ENCODE data around the gene RGSL1. TPM values are rescaled to one million over a fixed set of nuclear protein-coding genes. Genes with fewer than 3 reads are reported as not detected.
A peak's percentile ranks its signal among the peaks of the same experiment; 100 is the strongest.

RGSL1 gene
- polyA plus RNA-seq, 3 donors, result not detected

GRCh38 chr1:182441719-182442118, 8.2 kb upstream of the RGSL1 start:
- Histone ChIP-seq H3K4me1 (ENCODE audit: control insufficient read depth in 1 of 2, insufficient read depth in 2 of 2, low read length in 2 of 2) (no peaks in the 10 kb centered on the region), H3K9ac (ENCODE audit: insufficient read depth, low read length, poor library complexity, severe bottlenecking) (no peak overlapping the region), H3K36me3 (replicated peaks in 1 of 2; ENCODE audit: control insufficient read depth in 1 of 2, insufficient read depth in 2 of 2, low read length in 2 of 2) (no peaks in the 10 kb centered on the region), H3K79me2 (ENCODE audit: insufficient read depth, low read length) (no peaks in the 10 kb centered on the region), H2AFZ (ENCODE audit: insufficient read depth, low read depth, low read length, poor library complexity, severe bottlenecking) (no peak overlapping the region), H3K27ac (ENCODE audit: low read depth in 1 of 2, low read length in 2 of 2) (no peak overlapping the region), H3K4me2 (replicated peaks; ENCODE audit: extremely low read depth, low read length, poor library complexity, severe bottlenecking) (no peak overlapping the region), H4K20me1 (ENCODE audit: insufficient read depth, low read length) (no peaks in the 10 kb centered on the region), H3K27me3 (ENCODE audit: control insufficient read depth in 2 of 2, insufficient read depth in 2 of 2, low read length in 2 of 2) (no peaks in the 10 kb centered on the region), H3K4me3 (replicated peaks in 1 of 3; ENCODE audit: low read depth in 2 of 3, low read length in 3 of 3) (no peak overlapping the region), H3K9me3 (replicated peaks in 1 of 2; ENCODE audit: control insufficient read depth in 1 of 2, insufficient read depth in 1 of 2, low read length in 2 of 2) (peaks cover 10% of the 10 kb centered on the region in 2 donors)
- DNase-seq, result no peak
- no peak for TF ChIP-seq CTCF (IDR thresholded peaks at IDR 0.05)
- Mint-ChIP-seq H3K27ac (peak overlapping the region in 1 of 7 donors; percentile 66), H3K27me3 (ENCODE audit: low read depth in 3 of 3) (peaks cover 2 to 4% (median 2%) of the 10 kb centered on the region in 3 donors), H3K36me3 (no peaks in the 10 kb centered on the region), H3K4me1 (peaks cover 4% of the 10 kb centered on the region), H3K9me3 (peaks cover 8 to 15% (median 12%) of the 10 kb centered on the region in 7 donors), H3K4me3 (no peak overlapping the region)
- intact Hi-C loops (cut with micrococcal nuclease), result loop anchor here (10.0 kb wide), 1 partner anchor 343 kb away; the partner anchor contains the start of gene NPL (in 2 of the 2)
- 100% methylated on average over 2 of the region's 3 CpGs for WGBS (ENCODE audit: insufficient coverage)

- WGBS (ENCODE audit: insufficient coverage), result 100% methylated on average over 1 of the region's 1 CpG
- Histone ChIP-seq H3K9ac (ENCODE audit: insufficient read depth, low read length, poor library complexity, severe bottlenecking) (no peak overlapping the region), H2AFZ (ENCODE audit: insufficient read depth, low read depth, low read length, poor library complexity, severe bottlenecking) (no peak overlapping the region), H3K4me1 (ENCODE audit: control insufficient read depth in 1 of 2, insufficient read depth in 2 of 2, low read length in 2 of 2) (no peaks in the 10 kb centered on the region), H3K27ac (ENCODE audit: low read depth in 1 of 2, low read length in 2 of 2) (no peak overlapping the region), H3K36me3 (replicated peaks in 1 of 2; ENCODE audit: control insufficient read depth in 1 of 2, insufficient read depth in 2 of 2, low read length in 2 of 2) (no peaks in the 10 kb centered on the region), H3K27me3 (ENCODE audit: control insufficient read depth in 2 of 2, insufficient read depth in 2 of 2, low read length in 2 of 2) (no peaks in the 10 kb centered on the region), H3K4me2 (replicated peaks; ENCODE audit: extremely low read depth, low read length, poor library complexity, severe bottlenecking) (no peak overlapping the region), H3K4me3 (replicated peaks in 1 of 3; ENCODE audit: low read depth in 2 of 3, low read length in 3 of 3) (no peak overlapping the region), H3K79me2 (ENCODE audit: insufficient read depth, low read length) (no peaks in the 10 kb centered on the region), H3K9me3 (replicated peaks in 1 of 2; ENCODE audit: control insufficient read depth in 1 of 2, insufficient read depth in 1 of 2, low read length in 2 of 2) (peaks cover 10% of the 10 kb centered on the region in 2 donors), H4K20me1 (ENCODE audit: insufficient read depth, low read length) (no peaks in the 10 kb centered on the region)
- intact Hi-C loops (cut with micrococcal nuclease), result loop anchor here (10.0 kb wide), 1 partner anchor 342 kb away; the partner anchor contains the start of gene NPL (in 2 of the 2)
- TF ChIP-seq CTCF (IDR thresholded peaks at IDR 0.05), result no peak
- Mint-ChIP-seq H3K27me3 (ENCODE audit: low read depth in 3 of 3) (peaks cover 1 to 4% (median 2%) of the 10 kb centered on the region in 3 donors), H3K9me3 (peaks cover 8 to 15% (median 12%) of the 10 kb centered on the region in 7 donors), H3K4me3 (no peak overlapping the region), H3K4me1 (peaks cover 4% of the 10 kb centered on the region), H3K27ac (peak overlapping the region in 1 of 7 donors; percentile 37), H3K36me3 (no peaks in the 10 kb centered on the region)
- no peak for DNase-seq
Observed at GRCh38 chr1:182442333-182442732, 7.6 kb upstream of the RGSL1 start.

Measured in CD14-positive monocyte (primary cell).